ENCODE measurements around the gene ADAMTS17.

GRCh38 chr15:100198442-100198841 is 143.3 kb downstream of the ADAMTS17 start:
- TF ChIP-seq YY1 (IDR thresholded peaks at IDR 0.05; ENCODE audit: insufficient read depth, insufficient read length) (no peak), SUZ12 (IDR thresholded peaks at IDR 0.05; ENCODE audit: extremely low read depth, insufficient read depth, insufficient read length) (no peak), ZNF274 (IDR thresholded peaks at IDR 0.05; ENCODE audit: low read depth, low read length) (no peak)
